Activated CD4-positive, alpha-beta T cell treated with anti-CD3 and anti-CD28 coated beads, Interleukin-2, amount 50 U/mL, for 4 hours (primary cell): Measurements from ENCODE around the gene LYL1.
A peak's percentile ranks its signal among the peaks of the same experiment; 100 is the strongest.

Experiments
- DNase-seq, 2 experiments: peaks; one replicate each; pipeline ENCODE4 v3.0.0-alpha.2; 2020

LYL1 gene

GRCh38 chr19:13104360-13104847, 1.7 kb upstream of the LYL1 start:
- peak; percentile 58 for DNase-seq

- no peak for DNase-seq
Measured at GRCh38 chr19:13103581-13104359, 1.1 kb upstream of the LYL1 start.

- DNase-seq, result no peak
Measured at GRCh38 chr19:13102416-13102665, 317 bp downstream of the LYL1 start.

GRCh38 chr19:13101590-13102415, 855 bp downstream of the LYL1 start:
- DNase-seq, result no peak

- no peak for DNase-seq
Measured at GRCh38 chr19:13100841-13101589, 1.6 kb downstream of the LYL1 start.

- DNase-seq, result peak in 1 of 2 experiments; percentile 41
Measured at GRCh38 chr19:13100031-13100588, 2.5 kb downstream of the LYL1 start.

GRCh38 chr19:13099073-13099999, 3.3 kb downstream of the LYL1 start:
- peak; percentile 67 to 70 for DNase-seq

- DNase-seq, result no peak
Measured at GRCh38 chr19:13098277-13099072, 4.2 kb downstream of the LYL1 start.

- DNase-seq, result no peak
Measured at GRCh38 chr19:13097463-13098258, 5.0 kb downstream of the LYL1 start.

GRCh38 chr19:13097033-13097462, 5.6 kb downstream of the LYL1 start:
- no peak for DNase-seq

- no peak for DNase-seq
Measured at GRCh38 chr19:13095934-13096927, 6.4 kb downstream of the LYL1 start.

- no peak for DNase-seq
Measured at GRCh38 chr19:13095393-13095784, 7.3 kb downstream of the LYL1 start.

GRCh38 chr19:13094771-13095392, 7.8 kb downstream of the LYL1 start:
- no peak for DNase-seq

- no peak for DNase-seq
Measured at GRCh38 chr19:13094106-13094504, 8.6 kb downstream of the LYL1 start.

- peak; percentile 75 for DNase-seq
Measured at GRCh38 chr19:13093407-13094105, 9.1 kb downstream of the LYL1 start.

- no peak for DNase-seq
Measured at GRCh38 chr19:13092606-13093235, 9.9 kb downstream of the LYL1 start.

- DNase-seq, result no peak
Measured at GRCh38 chr19:13092158-13092543, 10.5 kb downstream of the LYL1 start.
